RWPE2 (cell line): ENCODE results near the gene GEN1.
A peak's percentile ranks its signal among the peaks of the same experiment; 100 is the strongest.

ENCODE experiments used
- ATAC-seq: fragments of 200-7000 bp; cut with Tn5 transposase; 3 replicates; pipeline ENCODE4 v1.9.1; 2021; ENCODE audit warnings: low read depth
- DNase-seq: peaks from one replicate; pipeline ENCODE4 v3.0.0-alpha.2; 2020; ENCODE audit warnings: low spot score
- H3K27ac ChIP-seq: fragments of 450-650 bp; 2 replicates; pipeline ENCODE4 v1.5.1; 2017; ENCODE audit warnings: mild to moderate bottlenecking; ENCODE audit not compliant: poor library complexity, severe bottlenecking
- H3K27me3 ChIP-seq: fragments of 250-450 bp; sonication (Bioruptor Pico); 2 replicates; pipeline ENCODE4 v1.5.1; 2021; ENCODE audit warnings: mild to moderate bottlenecking, moderate library complexity; ENCODE audit not compliant: insufficient read depth, poor library complexity, severe bottlenecking
- H3K36me3 ChIP-seq: fragments of 250-450 bp; sonication (Bioruptor Pico); 2 replicates; pipeline ENCODE4 v1.5.1; 2020; ENCODE audit warnings: low read depth, mild to moderate bottlenecking, moderate library complexity
- H3K4me1 ChIP-seq: fragments of 250-450 bp; sonication (Bioruptor Pico); 2 replicates; pipeline ENCODE4 v1.5.1; 2021; ENCODE audit warnings: mild to moderate bottlenecking, moderate library complexity; ENCODE audit not compliant: insufficient read depth, poor library complexity, severe bottlenecking
- H3K4me3 ChIP-seq: fragments of 250-450 bp; sonication (Bioruptor Pico); 2 replicates; pipeline ENCODE4 v1.5.1; 2021; ENCODE audit warnings: mild to moderate bottlenecking, moderate library complexity; ENCODE audit not compliant: severe bottlenecking
- H3K9me3 ChIP-seq: fragments of 250-450 bp; sonication (Bioruptor Pico); 2 replicates; pipeline ENCODE4 v1.5.1; 2021; ENCODE audit warnings: mild to moderate bottlenecking, moderate library complexity; ENCODE audit not compliant: severe bottlenecking
- TF ChIP-seq, protein P1 (sequence below): fragments of 450-650 bp; IDR thresholded peaks from one replicate; pipeline ENCODE4 v1.5.1; 2017; ENCODE audit warnings: mild to moderate bottlenecking, moderate library complexity; ENCODE audit not compliant: poor library complexity, severe bottlenecking

The GEN1 gene

DNA sequence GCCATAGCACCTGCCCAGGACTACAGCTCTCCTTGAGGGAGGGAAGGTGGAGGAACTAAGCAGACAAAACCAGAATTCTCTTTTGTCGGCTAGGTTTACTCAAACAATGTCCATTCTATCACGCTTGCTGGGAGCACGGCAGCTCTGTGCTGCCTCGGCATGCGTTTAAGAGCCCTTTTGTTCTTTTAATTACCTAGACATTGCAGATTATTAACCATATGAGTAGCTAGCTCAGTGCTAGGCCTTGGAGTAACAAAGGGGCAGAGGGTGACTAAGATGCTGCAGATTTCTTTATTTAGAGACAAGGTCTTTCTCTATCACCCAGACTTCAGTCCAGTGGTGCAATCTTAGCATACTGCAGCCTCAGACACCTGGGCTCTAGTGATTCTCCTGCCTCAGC, 73.4 kb downstream of the GEN1 start:
- Histone ChIP-seq H3K4me3 (no peak overlapping the region), H3K27ac (no peak overlapping the region), H3K27me3 (no peaks in the 10 kb centered on the region), H3K4me1 (no peaks in the 10 kb centered on the region), H3K9me3 (no peaks in the 10 kb centered on the region), H3K36me3 (no peaks in the 10 kb centered on the region)
- TF ChIP-seq, protein P1, sequence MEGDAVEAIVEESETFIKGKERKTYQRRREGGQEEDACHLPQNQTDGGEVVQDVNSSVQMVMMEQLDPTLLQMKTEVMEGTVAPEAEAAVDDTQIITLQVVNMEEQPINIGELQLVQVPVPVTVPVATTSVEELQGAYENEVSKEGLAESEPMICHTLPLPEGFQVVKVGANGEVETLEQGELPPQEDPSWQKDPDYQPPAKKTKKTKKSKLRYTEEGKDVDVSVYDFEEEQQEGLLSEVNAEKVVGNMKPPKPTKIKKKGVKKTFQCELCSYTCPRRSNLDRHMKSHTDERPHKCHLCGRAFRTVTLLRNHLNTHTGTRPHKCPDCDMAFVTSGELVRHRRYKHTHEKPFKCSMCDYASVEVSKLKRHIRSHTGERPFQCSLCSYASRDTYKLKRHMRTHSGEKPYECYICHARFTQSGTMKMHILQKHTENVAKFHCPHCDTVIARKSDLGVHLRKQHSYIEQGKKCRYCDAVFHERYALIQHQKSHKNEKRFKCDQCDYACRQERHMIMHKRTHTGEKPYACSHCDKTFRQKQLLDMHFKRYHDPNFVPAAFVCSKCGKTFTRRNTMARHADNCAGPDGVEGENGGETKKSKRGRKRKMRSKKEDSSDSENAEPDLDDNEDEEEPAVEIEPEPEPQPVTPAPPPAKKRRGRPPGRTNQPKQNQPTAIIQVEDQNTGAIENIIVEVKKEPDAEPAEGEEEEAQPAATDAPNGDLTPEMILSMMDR: no peak
- no peak for ATAC-seq
- DNase-seq: no peak

DNA sequence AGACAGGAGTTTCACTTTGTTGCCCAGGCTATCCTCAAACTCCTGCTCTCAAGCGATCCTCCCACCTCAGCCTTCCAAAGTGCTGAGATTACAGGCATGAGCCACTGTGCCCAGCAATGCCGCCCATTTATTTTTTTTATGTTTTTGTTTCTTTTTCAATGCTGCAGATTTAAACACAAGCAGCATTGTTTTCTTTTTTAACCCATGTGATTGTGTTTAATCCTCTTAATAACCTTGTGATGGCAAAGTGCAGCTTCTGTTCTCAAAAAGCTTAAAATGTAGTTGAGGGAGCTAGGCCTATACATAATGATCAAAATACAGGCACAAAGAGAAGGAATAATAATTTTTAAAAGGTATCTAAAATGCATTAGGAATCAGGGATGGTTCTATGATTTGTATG, 73.8 kb downstream of the GEN1 start:
- Histone ChIP-seq H3K4me3 (no peak overlapping the region), H3K36me3 (no peaks in the 10 kb centered on the region), H3K27ac (no peak overlapping the region), H3K27me3 (no peaks in the 10 kb centered on the region), H3K9me3 (no peaks in the 10 kb centered on the region), H3K4me1 (no peaks in the 10 kb centered on the region)
- no peak for DNase-seq
- no peak for ATAC-seq
- TF ChIP-seq, protein P1: no peak

DNA sequence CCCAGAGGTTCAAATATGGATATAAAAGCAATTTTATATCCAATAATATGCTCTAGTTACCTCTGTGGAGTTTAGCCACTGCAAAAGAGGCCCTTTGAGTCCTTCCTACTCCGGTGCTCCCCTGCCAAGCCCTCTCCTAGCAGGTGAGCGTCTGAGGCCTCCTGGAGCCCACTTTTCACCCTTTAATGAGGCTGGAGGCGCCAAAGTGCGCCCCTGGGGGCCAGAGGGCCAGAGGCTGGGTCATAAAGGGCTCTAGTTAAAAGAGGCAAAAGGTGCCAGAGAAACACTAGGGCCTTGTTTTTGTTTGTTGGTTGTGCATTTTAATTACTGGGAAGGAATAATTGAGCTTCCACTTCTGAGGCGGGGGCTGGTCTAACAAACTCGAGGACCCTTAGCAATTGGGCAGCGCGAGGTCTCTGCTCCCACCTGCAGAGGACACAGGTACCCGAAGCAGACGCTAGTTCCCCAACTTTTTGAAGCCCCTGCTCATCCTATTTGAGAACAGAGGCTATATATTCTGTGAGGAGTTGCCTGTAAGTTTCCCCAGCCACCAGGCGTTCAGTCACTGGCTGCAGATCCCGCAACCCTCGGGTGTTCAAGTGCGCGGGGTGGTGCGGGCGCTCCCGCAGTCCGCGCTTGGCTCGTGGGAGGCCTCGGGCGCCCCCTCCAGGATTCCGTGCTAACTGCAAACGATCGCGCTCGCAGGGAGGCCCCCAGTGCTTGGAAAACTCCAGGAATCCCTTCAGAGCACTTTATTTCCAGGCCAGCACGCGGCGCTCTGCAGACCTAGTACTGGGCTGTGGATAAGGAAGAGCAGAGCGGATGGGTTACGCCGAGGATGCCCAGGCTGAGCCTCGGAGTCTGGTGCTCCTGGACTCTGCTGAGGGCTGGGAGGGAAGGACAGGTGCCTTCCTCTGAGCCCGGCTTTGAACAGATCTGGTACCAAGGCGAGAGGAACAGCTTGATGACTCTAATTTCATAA, 76.4 kb downstream of the GEN1 start:
- no peaks in the 10 kb centered on the region for H3K4me1 ChIP-seq
- H3K27me3 ChIP-seq: no peaks in the 10 kb centered on the region
- peak; percentile 78 for ATAC-seq
- no peaks in the 10 kb centered on the region for H3K36me3 ChIP-seq
- DNase-seq: no peak
- no peaks in the 10 kb centered on the region for H3K9me3 ChIP-seq
- TF ChIP-seq, protein P1: peak; percentile 77
- H3K4me3 ChIP-seq: no peak overlapping the region
- H3K27ac ChIP-seq: no peak overlapping the region

DNA sequence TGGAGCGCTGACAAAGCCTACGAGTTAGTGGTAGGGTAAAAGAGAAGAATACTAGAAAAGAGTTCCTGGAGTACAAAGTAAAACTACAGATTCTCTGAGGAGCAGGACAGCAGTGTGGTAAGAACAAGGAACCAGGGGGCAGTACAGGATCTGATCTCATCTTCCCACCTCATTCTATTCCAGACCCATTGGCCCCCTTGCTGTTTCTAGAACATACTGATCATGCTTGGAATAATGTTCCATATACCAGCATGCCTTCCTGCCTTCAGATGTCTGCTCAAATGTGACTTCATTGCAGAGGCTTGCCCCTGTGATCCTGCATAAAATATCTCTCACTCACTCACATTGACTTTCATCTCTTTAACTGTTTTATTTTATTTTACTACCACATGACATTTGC, 81.6 kb downstream of the GEN1 start:
- DNase-seq (no peak), ATAC-seq (no peak)
- H3K27ac ChIP-seq: no peak overlapping the region
- H3K36me3 ChIP-seq: no peaks in the 10 kb centered on the region
- no peaks in the 10 kb centered on the region for H3K9me3 ChIP-seq
- no peak overlapping the region for H3K4me3 ChIP-seq
- H3K4me1 ChIP-seq: no peaks in the 10 kb centered on the region
- TF ChIP-seq, protein P1: no peak
- H3K27me3 ChIP-seq: no peaks in the 10 kb centered on the region
